Immature natural killer cell (primary cell): ENCODE results near the gene OR8K3. TPM values are rescaled to one million over a fixed set of nuclear protein-coding genes. Genes with fewer than 3 reads are reported as not detected.

ENCODE experiments used
- DNase-seq, 3 donors: peaks; one replicate each; pipeline ENCODE4 v3.0.0; 2022; ENCODE audit warnings: mixed read lengths in 1 of 3
- H3K27ac Mint-ChIP-seq, 6 donors: one replicate each; pipeline ENCODE4 v1.8.0; 2020; ENCODE audit warnings: mixed read lengths in 6 of 6, mild to moderate bottlenecking in 5 of 6, inconsistent platforms in 4 of 6, moderate library complexity in 3 of 6
- H3K27me3 Mint-ChIP-seq, 3 donors: one replicate each; pipeline ENCODE4 v1.8.0; 2020 to 2021; ENCODE audit warnings: low read depth in 3 of 3, mild to moderate bottlenecking in 3 of 3, mixed read lengths in 3 of 3, moderate library complexity in 3 of 3, inconsistent platforms in 1 of 3
- H3K36me3 Mint-ChIP-seq, 3 donors: one replicate each; pipeline ENCODE4 v1.8.0; 2020; ENCODE audit warnings: mixed read lengths in 3 of 3, inconsistent platforms in 2 of 3, mild to moderate bottlenecking in 2 of 3
- H3K4me1 Mint-ChIP-seq, 2 donors: one replicate each; pipeline ENCODE4 v1.8.0; 2020; ENCODE audit warnings: inconsistent platforms in 2 of 2, mild to moderate bottlenecking in 2 of 2, mixed read lengths in 2 of 2, moderate library complexity in 1 of 2
- H3K4me3 Mint-ChIP-seq, 5 donors: one replicate each; pipeline ENCODE4 v1.8.0; 2020; ENCODE audit warnings: mild to moderate bottlenecking in 5 of 5, mixed read lengths in 5 of 5, inconsistent platforms in 3 of 5, moderate library complexity in 3 of 5
- H3K9me3 Mint-ChIP-seq, 6 donors: one replicate each; pipeline ENCODE4 v1.8.0; 2020; ENCODE audit warnings: mild to moderate bottlenecking in 6 of 6, mixed read lengths in 6 of 6, inconsistent platforms in 4 of 6, moderate library complexity in 3 of 6
- polyA plus RNA-seq, 3 donors: library from polyadenylated mRNA; unstranded; fragments of 300-500 nt; fragmentation: Illumina TruSeq; gene quantifications; one replicate each; pipeline ENCODE4 v1.2.3, GENCODE V29; 2021

Gene OR8K3
- polyA plus RNA-seq = not detected

DNA sequence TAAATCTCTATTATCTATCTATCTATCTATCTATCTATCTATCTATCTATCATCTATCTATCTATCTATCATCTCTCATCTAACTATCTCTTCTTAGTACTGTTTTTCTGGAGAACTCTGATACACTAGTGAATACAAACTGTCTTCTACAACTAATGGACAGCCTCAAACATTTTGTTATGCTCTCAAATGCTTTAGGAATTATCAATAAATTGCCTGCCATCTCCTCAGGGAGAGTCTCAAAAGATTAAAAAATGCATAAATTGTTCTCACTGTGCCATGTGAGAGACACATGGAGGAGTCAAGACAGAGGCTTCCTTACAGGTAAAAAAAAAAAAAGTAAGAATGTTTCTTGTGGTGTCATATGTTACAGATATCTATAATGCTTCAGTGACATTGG is at the start of gene OR8K3:
Gene OR8K3 (plus strand): TSS at position 301 of the 400 bp plus-strand sequence. CDS start 3,163 bp downstream, outside the sequence.
- Mint-ChIP-seq H3K27ac (no peak within 1 kb of the TSS), H3K4me3 (no peak within 1 kb of the TSS), H3K27me3 (peaks cover 0 to 1% (median 0%) of the 10 kb centered on the region in 3 donors), H3K9me3 (peaks cover 17 to 49% (median 28%) of the 10 kb centered on the region in 6 donors), H3K36me3 (no peaks in the 10 kb centered on the region), H3K4me1 (no peaks in the 10 kb centered on the region)
- DNase-seq = no peak

DNA sequence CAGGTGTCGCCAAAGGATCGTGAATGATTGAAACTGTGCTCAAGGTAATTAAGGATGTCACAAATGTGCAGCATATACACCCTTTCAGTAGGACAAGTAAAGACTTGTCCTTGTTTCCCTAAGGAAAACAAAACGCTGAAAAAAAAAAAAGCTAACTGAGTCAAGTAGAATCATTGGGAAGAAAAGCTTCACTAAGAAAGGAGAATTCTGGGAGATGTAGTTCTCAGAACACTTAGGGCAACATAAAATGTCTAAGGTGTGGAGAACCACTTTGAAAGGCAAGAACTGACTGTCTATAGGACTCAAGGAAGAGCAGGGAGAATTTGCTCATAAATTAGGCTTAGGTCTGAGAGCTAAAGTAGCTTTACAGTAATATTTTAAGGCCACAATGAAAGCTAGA is 43.9 kb upstream of the OR8K3 start:
- H3K27ac Mint-ChIP-seq = no peak overlapping the region
- no peaks in the 10 kb centered on the region for H3K27me3 Mint-ChIP-seq
- H3K4me3 Mint-ChIP-seq = no peak overlapping the region
- no peaks in the 10 kb centered on the region for H3K4me1 Mint-ChIP-seq
- peaks cover 8 to 50% (median 35%) of the 10 kb centered on the region in 6 donors for H3K9me3 Mint-ChIP-seq
- DNase-seq = no peak
- no peaks in the 10 kb centered on the region for H3K36me3 Mint-ChIP-seq

DNA sequence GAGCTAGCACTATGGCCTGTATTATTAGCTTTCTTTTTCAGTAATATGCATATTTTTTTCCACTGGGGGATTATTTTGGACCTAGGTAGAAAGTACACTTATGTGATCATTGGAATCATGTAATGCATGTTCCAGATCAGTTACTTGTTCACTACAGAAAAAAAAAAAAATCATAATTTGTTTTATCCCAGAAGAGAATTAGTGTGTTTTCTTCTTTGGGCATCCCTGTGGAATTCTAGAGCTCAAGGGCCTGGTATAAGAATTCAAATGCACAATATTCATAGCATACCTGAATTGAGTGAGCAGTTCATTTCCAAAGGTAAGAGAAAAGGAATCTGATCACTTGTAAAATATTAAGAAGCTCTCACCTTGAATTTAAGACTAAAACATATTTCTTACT is 41.1 kb upstream of the OR8K3 start, which contains the start of gene OR5T1:
Gene OR5T1 (plus strand): TSS at position 301 of the 400 bp plus-strand sequence. CDS start 1,485 bp downstream, outside the sequence.
- DNase-seq = no peak
- H3K36me3 Mint-ChIP-seq = no peaks in the 10 kb centered on the region
- no peak within 1 kb of the TSS for H3K27ac Mint-ChIP-seq
- no peak within 1 kb of the TSS for H3K4me3 Mint-ChIP-seq
- H3K27me3 Mint-ChIP-seq = no peaks in the 10 kb centered on the region
- no peaks in the 10 kb centered on the region for H3K4me1 Mint-ChIP-seq
- H3K9me3 Mint-ChIP-seq = peaks cover 11 to 52% (median 32%) of the 10 kb centered on the region in 6 donors

DNA sequence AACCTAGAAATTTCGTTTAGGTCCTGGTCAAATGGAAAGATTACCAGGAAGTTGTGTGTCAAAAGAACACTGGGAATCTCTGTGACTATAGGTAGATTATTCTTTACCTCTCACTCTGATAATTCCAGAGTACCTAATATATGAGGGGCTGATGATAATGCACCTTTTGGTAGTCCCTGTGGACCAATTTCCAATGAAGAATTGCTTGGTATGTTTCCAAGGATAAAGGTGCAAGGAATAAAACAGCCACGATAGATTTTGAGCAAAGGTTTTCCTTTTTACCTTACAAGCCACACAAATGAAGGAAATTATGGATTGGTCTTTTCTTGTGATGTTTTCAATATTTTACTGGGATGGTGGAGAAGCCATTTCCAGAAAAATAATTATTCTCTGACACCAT is 22.8 kb upstream of the OR8K3 start, which contains the start of gene OR8H1:
Gene OR8H1 (minus strand): TSS at position 101 of the 400 bp plus-strand sequence. CDS start 1,192 bp downstream, outside the sequence.
- no peak for DNase-seq
- no peaks in the 10 kb centered on the region for H3K36me3 Mint-ChIP-seq
- H3K27me3 Mint-ChIP-seq = peaks cover 0 to 3% (median 0%) of the 10 kb centered on the region in 3 donors
- peaks cover 2 to 33% (median 26%) of the 10 kb centered on the region in 6 donors for H3K9me3 Mint-ChIP-seq
- H3K4me3 Mint-ChIP-seq = no peak within 1 kb of the TSS
- no peak within 1 kb of the TSS for H3K27ac Mint-ChIP-seq
- H3K4me1 Mint-ChIP-seq = no peaks in the 10 kb centered on the region

DNA sequence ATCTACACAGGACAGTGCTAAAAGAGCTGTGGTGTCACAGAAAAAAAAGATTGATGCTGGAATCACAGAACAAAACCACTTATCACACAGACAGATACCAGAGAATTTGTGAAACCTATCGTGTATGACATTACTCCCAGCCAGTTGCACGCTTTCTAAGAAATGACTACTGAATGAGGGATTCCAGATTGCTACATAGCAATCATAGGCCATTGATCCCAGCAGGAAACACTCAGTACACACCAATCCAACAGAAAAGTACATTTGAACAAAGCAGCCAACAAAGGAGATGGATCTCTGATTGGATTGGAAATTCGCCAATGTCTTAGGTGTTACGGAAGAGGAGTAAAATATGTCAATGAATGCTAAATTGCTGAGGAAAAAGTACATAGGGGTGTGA is 18.0 kb upstream of the OR8K3 start:
- Mint-ChIP-seq H3K27ac (no peak overlapping the region), H3K4me1 (no peaks in the 10 kb centered on the region), H3K9me3 (peaks cover 2 to 30% (median 20%) of the 10 kb centered on the region in 6 donors), H3K4me3 (no peak overlapping the region), H3K36me3 (no peaks in the 10 kb centered on the region), H3K27me3 (peaks cover 0 to 3% (median 0%) of the 10 kb centered on the region in 3 donors)
- no peak for DNase-seq

DNA sequence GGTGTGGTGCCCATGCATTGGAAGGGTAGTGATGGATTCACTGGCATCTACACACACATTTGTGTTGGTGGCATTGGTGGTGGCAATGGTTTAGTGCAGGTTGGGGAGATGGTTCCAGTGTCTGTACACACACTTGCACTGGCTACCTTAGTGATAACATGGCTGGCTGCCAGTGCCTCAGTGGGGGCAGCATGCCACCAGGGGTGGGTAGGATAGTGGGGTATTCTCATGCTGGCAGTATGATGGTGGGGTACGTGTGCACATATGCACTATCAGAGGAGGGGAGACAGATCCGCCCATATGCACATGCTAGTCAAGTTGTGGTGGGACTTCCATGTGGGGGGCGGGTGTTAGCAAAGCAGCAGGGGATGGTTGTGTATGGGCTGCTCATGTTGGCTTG is 7.1 kb upstream of the OR8K3 start:
- Mint-ChIP-seq H3K4me3 (no peak overlapping the region), H3K9me3 (peaks cover 23 to 76% (median 55%) of the 10 kb centered on the region in 6 donors), H3K27ac (no peak overlapping the region)

DNA sequence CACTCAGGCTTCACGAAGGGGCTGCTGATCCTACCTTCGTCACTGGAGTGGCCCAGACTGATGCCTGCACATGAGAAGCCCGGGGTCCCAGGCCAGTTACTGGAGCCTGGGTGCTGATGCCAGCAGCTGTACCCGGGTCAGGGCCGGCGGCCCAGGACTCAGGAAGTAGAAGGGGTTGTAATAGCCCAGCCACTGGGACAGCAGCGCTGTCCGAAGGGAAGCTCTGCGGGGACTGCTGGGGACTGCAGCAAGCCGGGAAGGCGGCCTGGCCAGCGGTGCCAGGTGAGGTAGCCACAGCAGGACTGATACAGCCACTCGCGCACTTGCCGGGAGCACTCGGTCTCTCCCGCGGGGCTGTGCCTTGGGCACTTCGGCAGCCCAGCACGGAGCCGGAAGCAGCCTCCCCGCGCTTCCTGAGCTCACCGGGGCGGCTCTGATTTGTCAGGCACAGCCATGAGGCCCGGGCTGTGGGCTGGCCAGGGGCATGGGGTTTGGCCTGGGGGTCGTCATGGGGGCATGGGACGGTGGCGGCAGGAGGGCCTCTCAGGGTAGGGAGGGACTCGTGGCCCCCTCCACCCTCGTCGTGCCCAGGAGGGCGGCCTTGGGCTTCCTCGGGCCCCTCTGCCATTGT is 17.0 kb downstream of the OR8K3 start:
- no peak for DNase-seq
- Mint-ChIP-seq H3K36me3 (no peaks in the 10 kb centered on the region), H3K4me1 (no peaks in the 10 kb centered on the region), H3K4me3 (no peak overlapping the region), H3K27me3 (peaks cover 0 to 1% (median 0%) of the 10 kb centered on the region in 3 donors), H3K27ac (no peak overlapping the region), H3K9me3 (peaks cover 1 to 38% (median 25%) of the 10 kb centered on the region in 6 donors)

More for the DNA sequence above, 7.1 kb upstream of the OR8K3 start:
- no peak for DNase-seq
- no peaks in the 10 kb centered on the region for H3K4me1 Mint-ChIP-seq
- no peaks in the 10 kb centered on the region for H3K27me3 Mint-ChIP-seq
- peaks cover 0 to 6% (median 0%) of the 10 kb centered on the region in 3 donors for H3K36me3 Mint-ChIP-seq

DNA sequence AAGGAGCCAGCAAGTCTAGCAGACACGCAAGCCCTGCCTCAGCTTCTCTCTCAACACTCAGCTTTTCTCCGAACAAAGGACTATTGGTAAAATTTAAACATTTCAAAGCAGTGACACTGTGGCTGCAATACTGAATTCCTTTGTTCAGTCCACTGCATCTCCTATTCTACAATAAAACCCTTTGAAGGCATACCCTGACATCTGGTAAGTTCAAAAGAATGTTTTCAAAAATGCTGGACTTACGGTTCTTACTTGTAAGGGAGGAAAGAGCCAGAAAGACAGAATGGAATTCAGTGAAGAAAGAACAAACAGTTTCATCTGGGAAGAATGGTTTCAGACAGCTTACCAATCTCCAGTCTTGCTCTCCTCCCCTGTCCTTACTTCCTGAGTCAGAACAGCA is 18.2 kb downstream of the OR8K3 start:
- H3K9me3 Mint-ChIP-seq = peaks cover 6 to 38% (median 27%) of the 10 kb centered on the region in 6 donors
- no peak overlapping the region for H3K4me3 Mint-ChIP-seq
- H3K27me3 Mint-ChIP-seq = peaks cover 0 to 4% (median 0%) of the 10 kb centered on the region in 3 donors
- no peaks in the 10 kb centered on the region for H3K4me1 Mint-ChIP-seq
- no peak for DNase-seq
- H3K27ac Mint-ChIP-seq = no peak overlapping the region
- no peaks in the 10 kb centered on the region for H3K36me3 Mint-ChIP-seq

DNA sequence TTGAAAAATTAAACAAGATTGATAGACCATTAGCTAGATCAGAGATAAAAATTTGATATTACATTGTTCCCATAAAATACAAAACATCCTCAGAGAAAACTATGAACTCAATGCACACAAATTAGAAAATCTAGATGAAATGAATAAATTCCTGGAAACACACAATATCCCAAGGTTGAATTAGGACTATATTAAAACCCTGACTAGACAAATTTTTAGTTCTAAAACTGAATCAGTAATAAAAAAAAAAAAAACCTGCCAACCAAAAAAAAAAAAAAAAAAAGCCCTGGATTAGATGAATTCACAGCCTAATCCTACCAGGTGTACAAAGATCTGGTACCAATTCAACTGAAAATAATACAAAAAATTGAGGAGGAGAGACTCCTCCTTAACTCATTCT is 25.3 kb downstream of the OR8K3 start:
- Mint-ChIP-seq H3K4me1 (no peaks in the 10 kb centered on the region), H3K4me3 (no peak overlapping the region), H3K27me3 (peaks cover 0 to 2% (median 2%) of the 10 kb centered on the region in 3 donors), H3K36me3 (no peaks in the 10 kb centered on the region), H3K27ac (no peak overlapping the region), H3K9me3 (peaks cover 21 to 64% (median 50%) of the 10 kb centered on the region in 6 donors)
- no peak for DNase-seq

DNA sequence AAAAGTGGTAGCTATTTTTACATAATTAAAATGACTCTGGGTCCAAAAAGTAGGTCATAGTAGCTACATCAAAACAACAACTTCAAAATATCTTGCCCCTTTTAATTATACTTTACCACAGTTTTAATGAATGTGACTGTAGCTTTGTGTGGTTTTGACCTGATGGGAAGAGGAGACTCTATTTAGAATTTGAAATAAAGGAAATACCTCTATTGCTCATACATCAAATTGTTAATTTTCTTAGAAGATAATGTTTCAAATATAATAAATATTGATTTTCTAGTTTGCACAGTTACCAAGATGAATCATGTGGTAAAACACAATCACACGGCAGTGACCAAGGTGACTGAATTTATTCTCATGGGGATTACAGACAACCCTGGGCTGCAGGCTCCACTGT is 30.8 kb downstream of the OR8K3 start, which contains the start of gene OR8K1:
Gene OR8K1 (plus strand): TSS at position 301 of the 400 bp plus-strand sequence. CDS start 0 bp downstream, at position 301.
- Mint-ChIP-seq H3K4me3 (no peak within 1 kb of the TSS), H3K36me3 (no peaks in the 10 kb centered on the region), H3K4me1 (no peaks in the 10 kb centered on the region), H3K27ac (no peak within 1 kb of the TSS), H3K9me3 (peaks cover 14 to 56% (median 26%) of the 10 kb centered on the region in 6 donors), H3K27me3 (no peaks in the 10 kb centered on the region)
- no peak for DNase-seq

DNA sequence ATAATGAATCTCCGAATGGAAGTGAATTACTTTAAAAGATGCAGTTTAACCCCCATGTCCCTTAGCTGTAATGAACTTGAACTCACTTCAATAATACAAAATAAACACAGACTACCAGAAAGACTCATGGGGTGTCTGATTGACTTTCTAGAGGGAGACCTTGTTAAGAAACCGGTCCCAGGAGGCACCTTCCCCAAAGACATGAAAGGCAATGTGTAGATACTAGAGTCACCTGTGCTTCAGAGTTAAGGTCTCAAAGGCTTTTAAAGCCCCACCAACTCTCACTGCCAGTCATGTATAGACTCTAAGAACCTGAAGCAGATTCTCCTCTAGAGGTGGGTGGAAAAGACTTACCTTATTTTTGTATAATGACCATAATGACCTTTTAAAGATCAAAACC is 39.0 kb downstream of the OR8K3 start, which contains the start of gene OR8J1:
Gene OR8J1 (plus strand): TSS at position 301 of the 400 bp plus-strand sequence. CDS start 5,956 bp downstream, outside the sequence.
- DNase-seq = no peak
- H3K9me3 Mint-ChIP-seq = peaks cover 4 to 33% (median 15%) of the 10 kb centered on the region in 6 donors
- no peak within 1 kb of the TSS for H3K27ac Mint-ChIP-seq
- no peaks in the 10 kb centered on the region for H3K36me3 Mint-ChIP-seq
- H3K27me3 Mint-ChIP-seq = no peaks in the 10 kb centered on the region
- no peak within 1 kb of the TSS for H3K4me3 Mint-ChIP-seq
- H3K4me1 Mint-ChIP-seq = no peaks in the 10 kb centered on the region

Other genes with a start within 250 kb of the OR8K3 start
- not detected for gene OR8I2, start 221.8 kb upstream of the OR8K3 start, polyA plus RNA-seq
- not detected for gene OR8H2, start 211.5 kb upstream of the OR8K3 start, polyA plus RNA-seq
- not detected for gene OR8H3, start 192.8 kb upstream of the OR8K3 start, polyA plus RNA-seq
- not detected for gene OR8J3, start 174.9 kb upstream of the OR8K3 start, polyA plus RNA-seq
- not detected for gene OR8K5, start 154.8 kb upstream of the OR8K3 start, polyA plus RNA-seq
- not detected for gene OR5J2, start 138.5 kb upstream of the OR8K3 start, polyA plus RNA-seq
- not detected for gene OR5T2, start 80.9 kb upstream of the OR8K3 start, polyA plus RNA-seq
- not detected for gene OR5T3, start 62.9 kb upstream of the OR8K3 start, polyA plus RNA-seq
- gene OR5T1, start 41.0 kb upstream of the OR8K3 start, polyA plus RNA-seq = not detected
- not detected for gene OR8H1, start 22.9 kb upstream of the OR8K3 start, polyA plus RNA-seq
- not detected for gene OR8K1, start 30.9 kb downstream of the OR8K3 start, polyA plus RNA-seq
- gene OR8J1, start 39.1 kb downstream of the OR8K3 start, polyA plus RNA-seq = not detected
- not detected for gene OR8U1, start 60.5 kb downstream of the OR8K3 start, polyA plus RNA-seq
- not detected for gene OR5AL1, start 97.6 kb downstream of the OR8K3 start, polyA plus RNA-seq
- gene OR5M3, start 158.2 kb downstream of the OR8K3 start, polyA plus RNA-seq = not detected
- not detected for gene OR5M8, start 176.2 kb downstream of the OR8K3 start, polyA plus RNA-seq
- gene OR5M11, start 228.1 kb downstream of the OR8K3 start, polyA plus RNA-seq = not detected